IMR-90 (cell line): ENCODE measurements around the gene DUSP22. TPM values are rescaled to one million over a fixed set of nuclear protein-coding genes. Genes with fewer than 3 reads are reported as not detected.

Source experiments
- ATAC-seq: fragments of 200-7000 bp; cut with Tn5 transposase; 2 replicates; pipeline ENCODE4 v1.9.1; 2020; ENCODE audit warnings: low read depth, mild to moderate bottlenecking, moderate library complexity
- BruUV-seq: library from RNA; stranded (reverse); fragments of 400-500 nt; replicated peaks from 2 replicates; lab custom pipeline; 2021; lab: Mats Ljungman, UMichigan
- CTCF ChIA-PET: fragments of 300-600 bp; formaldehyde crosslinking; extraction: SDS; loops from one replicate; lab custom pipeline; 2021; ENCODE audit warnings: antibody characterized with exemption; lab: Yijun Ruan, JAX
- POLR2A ChIA-PET: fragments of 300-600 bp; sonication (Branson Sonifier 250); formaldehyde crosslinking; loops from one replicate; lab custom pipeline; 2022; ENCODE audit warnings: antibody characterized with exemption; ENCODE audit not compliant: unreplicated experiment; lab: Charles Lee
- DNase-seq: peaks from one replicate; pipeline ENCODE4 v3.0.0; 2013
- H2AFZ ChIP-seq: replicated peaks from 2 replicates; pipeline ENCODE3; 2013; ENCODE audit warnings: low read length, mild to moderate bottlenecking; ENCODE audit not compliant: poor library complexity
- H2AK5ac ChIP-seq: 2 replicates; pipeline ENCODE4 v1.6.1; 2013; ENCODE audit warnings: low read depth, low read length, inconsistent platforms
- H2AK9ac ChIP-seq: replicated peaks from 2 replicates; pipeline ENCODE3; 2013; ENCODE audit warnings: mild to moderate bottlenecking, low read depth, low read length, moderate library complexity; ENCODE audit not compliant: poor library complexity
- H2BK120ac ChIP-seq: 2 replicates; pipeline ENCODE4 v1.6.1; 2013; ENCODE audit warnings: low read depth, low read length, inconsistent platforms
- H2BK15ac ChIP-seq: 3 replicates; pipeline ENCODE4 v1.6.1; 2013; ENCODE audit warnings: low read depth, low read length, inconsistent platforms
- H2BK20ac ChIP-seq: 2 replicates; pipeline ENCODE4 v1.6.1; 2013; ENCODE audit warnings: low read depth, mild to moderate bottlenecking, inconsistent platforms, low read length, moderate library complexity
- H2BK5ac ChIP-seq: 2 replicates; pipeline ENCODE4 v1.6.1; 2013; ENCODE audit warnings: mild to moderate bottlenecking, low read depth, low read length, inconsistent platforms; ENCODE audit not compliant: poor library complexity, severe bottlenecking
- H3K14ac ChIP-seq: replicated peaks from 2 replicates; pipeline ENCODE4 v1.6.1; 2013; ENCODE audit warnings: low read depth, low read length, inconsistent platforms
- H3K18ac ChIP-seq: 2 replicates; pipeline ENCODE4 v1.6.1; 2013; ENCODE audit warnings: low read depth, low read length, control low read depth
- H3K23ac ChIP-seq: 2 replicates; pipeline ENCODE4 v1.6.1; 2013; ENCODE audit warnings: low read depth, low read length, inconsistent platforms
- H3K27ac ChIP-seq: 2 replicates; pipeline ENCODE4 v1.5.1; 2013; ENCODE audit warnings: mild to moderate bottlenecking, control low read depth, low read length; ENCODE audit not compliant: insufficient read depth
- H3K27me3 ChIP-seq: 2 replicates; pipeline ENCODE4 v1.6.1; 2013; ENCODE audit warnings: low read length; ENCODE audit not compliant: control insufficient read depth, insufficient read depth
- H3K36me3 ChIP-seq: 2 replicates; pipeline ENCODE4 v1.6.1; 2013; ENCODE audit warnings: low read length, mixed read lengths; ENCODE audit not compliant: control insufficient read depth, insufficient read depth
- H3K4ac ChIP-seq: 2 replicates; pipeline ENCODE4 v1.6.1; 2013; ENCODE audit warnings: low read depth, low read length, inconsistent platforms
- H3K4me1 ChIP-seq: 2 replicates; pipeline ENCODE4 v1.6.1; 2013; ENCODE audit warnings: low read length, mixed read lengths; ENCODE audit not compliant: control insufficient read depth, insufficient read depth
- H3K4me2 ChIP-seq: 2 replicates; pipeline ENCODE4 v1.6.1; 2013; ENCODE audit warnings: low read depth, mild to moderate bottlenecking, control low read depth, low read length, moderate library complexity
- H3K4me3 ChIP-seq: 2 replicates; pipeline ENCODE4 v1.5.1; 2013; ENCODE audit warnings: low read depth, mild to moderate bottlenecking, control low read depth, low read length, moderate library complexity; ENCODE audit not compliant: insufficient read depth
- H3K56ac ChIP-seq: 2 replicates; pipeline ENCODE4 v1.6.1; 2013; ENCODE audit warnings: low read length, inconsistent platforms; ENCODE audit not compliant: insufficient read depth; ENCODE audit errors: extremely low read depth
- H3K79me1 ChIP-seq, 2 experiments: 2 replicates each; pipeline ENCODE4 v1.6.1; 2013; ENCODE audit warnings: low read length in 2 of 2, inconsistent platforms in 1 of 2, low read depth in 1 of 2
- H3K9ac ChIP-seq: 2 replicates; pipeline ENCODE4 v1.6.1; 2013; ENCODE audit warnings: low read depth, low read length, control low read depth
- H3K9me1 ChIP-seq: 2 replicates; pipeline ENCODE4 v1.6.1; 2013; ENCODE audit warnings: low read length, inconsistent platforms; ENCODE audit not compliant: insufficient read depth
- H3K9me3 ChIP-seq: 2 replicates; pipeline ENCODE4 v1.6.1; 2013; ENCODE audit warnings: low read length; ENCODE audit not compliant: control insufficient read depth, insufficient read depth
- H4K20me1 ChIP-seq: 2 replicates; pipeline ENCODE4 v1.6.1; 2013; ENCODE audit warnings: low read length, inconsistent platforms; ENCODE audit not compliant: insufficient read depth
- H4K5ac ChIP-seq: 2 replicates; pipeline ENCODE4 v1.6.1; 2013; ENCODE audit warnings: mild to moderate bottlenecking, low read depth, low read length, control low read depth
- H4K8ac ChIP-seq, 2 experiments: 2 replicates each; pipeline ENCODE4 v1.6.1; 2013; ENCODE audit warnings: low read depth in 2 of 2, low read length in 2 of 2, control low read depth in 1 of 2, inconsistent platforms in 1 of 2
- H4K91ac ChIP-seq: 2 replicates; pipeline ENCODE4 v1.6.1; 2013; ENCODE audit warnings: low read depth, low read length, inconsistent platforms; ENCODE audit not compliant: insufficient read depth
- BHLHE40 ChIP-seq: fragments of 150-350 bp; IDR thresholded peaks from 2 replicates; pipeline ENCODE4 v1.6.1; 2016; ENCODE audit warnings: mild to moderate bottlenecking, low read depth, low read length
- CEBPB ChIP-seq: IDR thresholded peaks from 2 replicates; pipeline ENCODE4 v1.6.1; 2012; ENCODE audit warnings: low read depth, low read length, improper control_type of control experiment
- CHD1 ChIP-seq: IDR thresholded peaks from 2 replicates; pipeline ENCODE4 v1.6.1; 2012; ENCODE audit warnings: low read depth, low read length, improper control_type of control experiment
- ELK1 ChIP-seq: fragments of 150-350 bp; IDR thresholded peaks from 2 replicates; pipeline ENCODE4 v1.6.1; 2016; ENCODE audit warnings: low read depth, mild to moderate bottlenecking, low read length, moderate library complexity, borderline replicate concordance
- FOS ChIP-seq: fragments of 150-350 bp; IDR thresholded peaks from 2 replicates; pipeline ENCODE4 v1.6.1; 2016; ENCODE audit warnings: low read depth, low read length
- MAFK ChIP-seq: IDR thresholded peaks from 2 replicates; pipeline ENCODE4 v1.6.1; 2012; ENCODE audit warnings: low read depth, low read length, improper control_type of control experiment
- MAZ ChIP-seq: IDR thresholded peaks from 2 replicates; pipeline ENCODE4 v1.6.1; 2012; ENCODE audit warnings: low read depth, mild to moderate bottlenecking, low read length, improper control_type of control experiment, moderate library complexity, borderline replicate concordance
- MXI1 ChIP-seq: IDR thresholded peaks from 2 replicates; pipeline ENCODE4 v1.6.1; 2012; ENCODE audit warnings: low read depth, mild to moderate bottlenecking, low read length, moderate library complexity, borderline replicate concordance
- NFE2L2 ChIP-seq: fragments of 150-350 bp; IDR thresholded peaks from 2 replicates; pipeline ENCODE4 v1.6.1; 2016; ENCODE audit warnings: low read depth, mild to moderate bottlenecking, low read length
- POLR2A ChIP-seq: IDR thresholded peaks from 2 replicates; pipeline ENCODE4 v1.6.1; 2012; ENCODE audit warnings: mild to moderate bottlenecking, low read depth, low read length
- RAD21 ChIP-seq: IDR thresholded peaks from 2 replicates; pipeline ENCODE4 v1.6.1; 2012; ENCODE audit warnings: low read length, improper control_type of control experiment
- RCOR1 ChIP-seq: IDR thresholded peaks from 2 replicates; pipeline ENCODE4 v1.6.1; 2012; ENCODE audit warnings: mild to moderate bottlenecking, low read length, improper control_type of control experiment; ENCODE audit not compliant: insufficient replicate concordance
- RFX5 ChIP-seq: IDR thresholded peaks from 2 replicates; pipeline ENCODE4 v1.8.0; 2012; ENCODE audit warnings: low read depth, mild to moderate bottlenecking, low read length, moderate library complexity
- SMC3 ChIP-seq: fragments of 150-350 bp; IDR thresholded peaks from 2 replicates; pipeline ENCODE4 v1.6.1; 2016; ENCODE audit warnings: low read depth, mild to moderate bottlenecking, antibody characterized with exemption, low read length, moderate library complexity
- USF2 ChIP-seq: fragments of 150-350 bp; IDR thresholded peaks from 2 replicates; pipeline ENCODE4 v1.6.1; 2017; ENCODE audit warnings: mild to moderate bottlenecking, antibody characterized with exemption, low read length, low read depth
- WGBS, 2 experiments: methylation state at CpG; one replicate each; pipeline versions ENCODE4 v1.1.5 to v1.1.7; 2013; ENCODE audit warnings: missing lambda C conversion rate in 2 of 2; ENCODE audit not compliant: insufficient read length in 1 of 2; ENCODE audit errors: extremely low coverage in 2 of 2; 5-methylcytosine and 5-hydroxymethylcytosine counted together
- dilution Hi-C: fragments of 300-500 bp; cut with HindIII; formaldehyde crosslinking; loops from one replicate; pipeline ENCODE4 v1.14.3; 2018; ENCODE audit warnings: low sequenced_read_pairs; ENCODE audit not compliant: unreplicated experiment
- in situ Hi-C: fragments of 300-500 bp; cut with MboI; formaldehyde crosslinking; loops from 3 replicates; pipeline ENCODE4 v1.14.3; 2019; ENCODE audit warnings: low sequenced_read_pairs, inconsistent platforms, mixed read lengths
- intact Hi-C: fragments of 100-400 bp; cut with micrococcal nuclease; formaldehyde crosslinking; loops from 2 replicates; pipeline ENCODE4 v1.10.0; 2022
- polyA plus RNA-seq, 3 experiments: library from polyadenylated mRNA; depleted of rRNA; stranded (reverse); fragments of >200 nt; gene quantifications; 2 replicates each; pipeline ENCODE4 v1.2.3, GENCODE V29; 2012; ENCODE audit warnings: low replicate concordance in 1 of 3
- total RNA-seq: library from RNA; depleted of rRNA; stranded (reverse); fragments of >200 nt; gene quantifications from 2 replicates; pipeline ENCODE4 v1.2.3, GENCODE V29; 2012

DUSP22 gene
- total and polyA plus RNA-seq, 2 of the 4 experiments (the other 2 are of a cell fraction), result 7.1 to 8.2 TPM

- Histone ChIP-seq H2AK5ac (no peak overlapping the region), H4K5ac (no peak overlapping the region), H3K4me1 (no peaks in the 10 kb centered on the region), H3K56ac (no peak overlapping the region), H2BK120ac (no peak overlapping the region), H3K4me2 (no peak overlapping the region), H3K79me1 (no peaks in the 10 kb centered on the region; a peak in 1 of 4 replicates), H3K9ac (no peak overlapping the region), H2BK15ac (no peak overlapping the region), H2BK5ac (no peak overlapping the region), H2AFZ (no peak overlapping the region), H3K4ac (no peak overlapping the region), H3K9me3 (peaks cover 7% of the 10 kb centered on the region; the same call in 1 of the 2 replicates), H3K18ac (no peak overlapping the region), H4K91ac (no peak overlapping the region), H2AK9ac (no peak overlapping the region), H3K14ac (no peak overlapping the region), H2BK20ac (no peak overlapping the region), H3K36me3 (no peaks in the 10 kb centered on the region), H3K23ac (no peak overlapping the region), H4K8ac (no peak overlapping the region), H3K27ac (no peak overlapping the region), H4K20me1 (no peaks in the 10 kb centered on the region), H3K27me3 (no peaks in the 10 kb centered on the region), H3K9me1 (no peaks in the 10 kb centered on the region), H3K4me3 (no peak overlapping the region)
- WGBS, 2 experiments, result 76% methylated on average over 9 of the region's 9 CpGs; no CpG with 5 or more reads in 1 of the 2 experiments
- BruUV-seq, result no TSS peak
- DNase-seq (no peak), ATAC-seq (no peak)
- dilution Hi-C loops (no loop called here), in situ Hi-C loops (no loop called here), intact Hi-C loops (no loop called here)
- no peak for TF ChIP-seq RFX5
- TF ChIP-seq MAZ, result no peak
- TF ChIP-seq SMC3, result no peak
- no peak for TF ChIP-seq USF2
- TF ChIP-seq MAFK, result no peak
- no peak for TF ChIP-seq CHD1
- no peak for TF ChIP-seq POLR2A
- no peak for TF ChIP-seq CEBPB
- TF ChIP-seq NFE2L2, result no peak
- no peak for TF ChIP-seq BHLHE40
- TF ChIP-seq RCOR1, result no peak
- no peak for TF ChIP-seq ELK1
- no peak for TF ChIP-seq MXI1
- TF ChIP-seq FOS, result no peak
- TF ChIP-seq RAD21, result no peak
- ChIA-PET POLR2A (no interaction called here), CTCF (no interaction called here)
These were observed 10.5 kb downstream of the DUSP22 start for GRCh38 chr6:302760-303159.
